Measurements from ENCODE around the gene AP1S1.

- TF ChIP-seq ZFX (CRISPR knock-in tag; IDR thresholded peaks at IDR 0.05; ENCODE audit: low read depth) (no peak), ATF5 (CRISPR knock-in tag; IDR thresholded peaks at IDR 0.05; ENCODE audit: low read depth) (no peak), POLR2AphosphoS2 (IDR thresholded peaks at IDR 0.05; ENCODE audit: low read depth, low read length) (no peak), KLF15 (CRISPR knock-in tag; IDR thresholded peaks at IDR 0.05; ENCODE audit: borderline replicate concordance) (no peak), ARNT2 (CRISPR knock-in tag; IDR thresholded peaks at IDR 0.05; ENCODE audit: low read depth) (no peak), SNAPC2 (CRISPR knock-in tag; IDR thresholded peaks at IDR 0.05) (no peak), ADNP (CRISPR knock-in tag; IDR thresholded peaks at IDR 0.05) (no peak), ZFP41 (CRISPR knock-in tag; IDR thresholded peaks at IDR 0.05; ENCODE audit: borderline replicate concordance) (no peak), JUND (CRISPR knock-in tag; IDR thresholded peaks at IDR 0.05) (no peak)
- TF ChIP-seq, protein P1, sequence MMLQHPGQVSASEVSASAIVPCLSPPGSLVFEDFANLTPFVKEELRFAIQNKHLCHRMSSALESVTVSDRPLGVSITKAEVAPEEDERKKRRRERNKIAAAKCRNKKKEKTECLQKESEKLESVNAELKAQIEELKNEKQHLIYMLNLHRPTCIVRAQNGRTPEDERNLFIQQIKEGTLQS (CRISPR knock-in tag; IDR thresholded peaks at IDR 0.05), result no peak
These were observed 48.3 kb downstream of the AP1S1 start for GRCh38 chr7:101202603-101202918.

Measured in HepG2 (cell line).